ENCODE results near the gene ROCK2.
"Not testable (repeated sequence)": the region's sequence is repeated elsewhere in the genome, so short reads cannot be mapped to it uniquely, and the experiment has no call there.

ROCK2 gene

DNA sequence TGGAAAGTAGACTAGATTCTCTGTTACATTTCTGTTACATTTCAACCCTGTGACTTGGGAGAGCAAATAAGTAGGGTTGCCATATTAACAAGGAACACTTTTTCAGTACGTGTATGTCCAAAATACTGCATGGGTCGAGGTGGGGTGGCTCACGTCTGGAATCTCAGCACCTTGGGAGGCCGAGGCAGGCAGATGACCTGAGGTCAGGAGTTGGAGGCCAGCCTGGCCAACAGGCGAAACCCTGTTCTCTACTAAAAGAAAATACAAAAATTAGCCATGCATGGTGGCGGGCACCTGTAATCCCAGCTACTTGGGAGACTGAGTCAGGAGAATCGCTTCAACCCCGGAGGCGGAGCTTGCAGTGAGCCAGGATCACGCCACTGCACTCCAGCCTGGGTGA lies 178.0 kb downstream of the ROCK2 start:
- no peak for TF ChIP-seq CTCF (IDR thresholded peaks at IDR 0.05)
- Histone ChIP-seq H3K4me3 (ENCODE audit: low read depth in 1 of 2, low read length in 1 of 2) (no peak overlapping the region), H3K9me3 (no peaks in the 10 kb centered on the region), H3K4me1 (ENCODE audit: control insufficient read depth in 1 of 2, insufficient read depth in 1 of 2, low read depth in 1 of 2, low read length in 1 of 2) (no peaks in the 10 kb centered on the region), H3K27me3 (no peaks in the 10 kb centered on the region), H3K36me3 (peaks cover 5% of the 10 kb centered on the region), H3K27ac (no peak overlapping the region)

DNA sequence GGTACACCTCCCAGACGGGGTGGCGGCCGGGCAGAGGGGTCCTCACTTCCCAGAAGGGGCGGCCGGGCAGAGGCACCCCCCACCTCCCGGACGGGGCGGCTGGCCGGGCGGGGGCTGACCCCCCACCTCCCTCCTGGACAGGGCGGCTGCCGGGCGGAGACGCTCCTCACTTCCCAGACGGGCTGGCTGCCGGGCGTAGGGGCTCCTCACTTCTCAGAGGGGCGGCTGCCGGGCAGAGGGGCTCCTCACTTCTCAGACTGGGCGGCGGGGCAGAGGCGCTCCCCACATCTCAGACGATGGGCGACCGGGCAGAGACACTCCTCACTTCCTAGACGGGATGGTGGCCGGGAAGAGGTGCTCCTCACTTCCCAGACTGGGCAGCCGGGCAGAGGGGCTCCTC lies 179.4 kb downstream of the ROCK2 start:
- not testable (repeated sequence) for H3K4me1 ChIP-seq (ENCODE audit: control insufficient read depth in 1 of 2, insufficient read depth in 1 of 2, low read depth in 1 of 2, low read length in 1 of 2); H3K27ac ChIP-seq; H3K9me3 ChIP-seq; H3K4me3 ChIP-seq (ENCODE audit: low read depth in 1 of 2, low read length in 1 of 2); H3K36me3 ChIP-seq; H3K27me3 ChIP-seq

DNA sequence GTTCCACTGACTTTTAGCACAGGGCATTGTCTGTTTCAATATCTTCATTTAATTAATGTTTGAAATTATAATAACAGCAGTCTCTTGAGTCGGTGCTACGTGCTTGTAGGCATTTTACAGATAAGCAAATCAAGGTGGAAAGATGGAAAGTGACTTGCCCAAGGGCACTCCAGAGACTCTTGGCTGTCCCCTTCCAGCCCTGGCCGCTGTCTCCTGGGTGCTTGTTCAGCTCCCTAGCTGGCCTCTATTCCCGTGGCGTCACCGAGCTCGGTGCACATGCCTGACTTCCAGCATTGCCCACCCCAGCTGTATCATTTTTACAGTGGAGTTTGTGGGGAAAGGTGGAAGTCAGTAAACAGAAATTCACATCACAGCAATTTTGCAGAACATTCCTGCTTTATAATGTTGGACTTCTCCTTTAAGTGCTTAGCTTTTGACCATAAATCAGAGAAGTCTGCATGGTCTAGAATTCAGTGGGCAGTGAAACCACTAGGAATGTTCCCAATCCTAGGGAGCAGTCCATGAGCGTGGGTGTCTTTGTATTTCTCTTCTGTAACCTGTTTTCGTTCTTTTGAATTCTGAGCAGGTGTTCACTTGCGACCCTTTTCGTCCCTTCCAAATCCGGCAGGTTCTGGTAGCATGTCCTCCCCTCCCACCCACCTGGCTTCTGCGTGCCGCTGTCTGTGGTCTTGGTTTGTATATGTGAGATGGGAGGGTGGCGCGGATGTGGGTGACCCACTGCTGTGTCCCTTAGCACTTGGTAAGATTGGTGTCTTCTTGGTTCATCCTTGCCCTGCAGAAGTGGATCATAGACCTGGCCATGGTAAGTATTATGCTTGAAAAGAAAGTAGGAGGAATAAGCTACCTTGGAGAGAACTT lies 180.8 kb downstream of the ROCK2 start:
- no peaks in the 10 kb centered on the region for H3K9me3 ChIP-seq
- no peak overlapping the region for H3K27ac ChIP-seq
- TF ChIP-seq CTCF (IDR thresholded peaks at IDR 0.05), result no peak
- H3K27me3 ChIP-seq, result no peaks in the 10 kb centered on the region
- H3K36me3 ChIP-seq, result peaks cover 5% of the 10 kb centered on the region
- no peaks in the 10 kb centered on the region for H3K4me1 ChIP-seq (ENCODE audit: control insufficient read depth in 1 of 2, insufficient read depth in 1 of 2, low read depth in 1 of 2, low read length in 1 of 2)
- H3K4me3 ChIP-seq (ENCODE audit: low read depth in 1 of 2, low read length in 1 of 2), result no peak overlapping the region

DNA sequence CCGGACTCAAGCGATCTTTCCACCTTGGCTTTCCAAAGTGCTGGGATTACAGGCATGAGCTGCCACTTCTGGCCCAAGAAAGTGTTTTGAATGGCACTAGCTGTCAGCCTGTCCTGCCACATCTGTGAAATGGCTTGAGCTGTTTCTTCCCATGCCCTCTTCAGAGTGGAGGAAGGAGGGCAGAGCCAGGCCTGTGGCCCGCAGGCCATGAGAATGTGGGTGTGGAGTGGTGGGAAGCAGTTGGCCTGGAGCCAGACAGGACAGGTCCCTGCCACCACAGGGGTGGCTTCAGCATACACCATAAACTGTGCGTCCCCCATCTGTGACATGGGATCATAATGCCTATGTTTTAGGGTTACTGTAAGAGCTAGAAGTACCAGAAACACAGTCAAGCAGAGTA lies 182.7 kb downstream of the ROCK2 start:
- H3K4me3 ChIP-seq (ENCODE audit: low read depth in 1 of 2, low read length in 1 of 2), result no peak overlapping the region
- H3K27ac ChIP-seq, result no peak overlapping the region
- no peaks in the 10 kb centered on the region for H3K9me3 ChIP-seq
- peaks cover under 1% of the 10 kb centered on the region for H3K27me3 ChIP-seq
- H3K4me1 ChIP-seq (ENCODE audit: control insufficient read depth in 1 of 2, insufficient read depth in 1 of 2, low read depth in 1 of 2, low read length in 1 of 2), result no peaks in the 10 kb centered on the region
- no peak for TF ChIP-seq CTCF (IDR thresholded peaks at IDR 0.05)
- H3K36me3 ChIP-seq, result peaks cover 5% of the 10 kb centered on the region

DNA sequence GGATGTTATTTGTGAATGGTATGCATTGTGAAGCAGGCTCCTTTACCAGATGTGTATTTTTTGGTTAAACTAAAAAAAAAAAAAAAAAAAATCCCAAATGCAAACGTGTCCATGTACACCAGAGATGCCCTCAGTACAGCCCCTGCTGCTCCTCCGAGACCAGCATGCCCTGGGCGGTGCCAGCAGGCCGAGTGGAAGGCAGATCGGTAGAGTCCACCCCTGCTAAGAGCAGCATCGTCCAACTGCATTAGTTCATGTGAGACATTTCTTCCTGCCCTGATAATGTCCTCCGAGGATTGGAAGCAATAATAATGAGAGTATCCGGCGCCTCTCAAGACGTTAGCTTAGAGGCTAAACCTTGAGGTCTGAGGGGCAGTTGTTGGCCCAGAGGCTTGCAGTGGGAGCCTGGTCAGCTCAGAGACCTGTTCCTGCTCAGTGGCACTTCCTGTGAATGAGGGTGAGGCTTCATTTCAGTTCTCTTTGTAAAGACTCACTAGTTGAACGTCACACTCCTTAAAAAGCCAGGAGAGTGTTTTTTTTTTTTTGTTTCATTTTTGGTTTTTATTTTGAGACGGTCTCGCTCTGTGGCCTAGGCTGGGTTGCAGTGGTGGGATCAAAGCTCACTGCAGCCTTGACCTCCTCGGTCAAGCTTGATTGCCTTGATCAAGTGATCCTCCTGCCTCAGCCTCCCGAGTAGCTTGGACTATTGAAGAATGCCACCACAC lies 183.5 kb downstream of the ROCK2 start:
- Histone ChIP-seq H3K27ac (no peak overlapping the region), H3K9me3 (no peaks in the 10 kb centered on the region), H3K4me3 (ENCODE audit: low read depth in 1 of 2, low read length in 1 of 2) (no peak overlapping the region), H3K4me1 (ENCODE audit: control insufficient read depth in 1 of 2, insufficient read depth in 1 of 2, low read depth in 1 of 2, low read length in 1 of 2) (peaks cover 7 to 8% of the 10 kb centered on the region in 2 experiments), H3K36me3 (peaks cover 5% of the 10 kb centered on the region), H3K27me3 (peaks cover 5% of the 10 kb centered on the region)
- TF ChIP-seq CTCF (IDR thresholded peaks at IDR 0.05), result no peak

- H3K4me1 ChIP-seq (ENCODE audit: control insufficient read depth in 1 of 2, insufficient read depth in 1 of 2, low read depth in 1 of 2, low read length in 1 of 2), result peaks cover 11 to 14% of the 10 kb centered on the region in 2 experiments
- H3K9me3 ChIP-seq, result no peaks in the 10 kb centered on the region
- peaks cover 5% of the 10 kb centered on the region for H3K27me3 ChIP-seq
- no peak for TF ChIP-seq CTCF (IDR thresholded peaks at IDR 0.05)
- no peak overlapping the region for H3K4me3 ChIP-seq (ENCODE audit: low read depth in 1 of 2, low read length in 1 of 2)
- no peak overlapping the region for H3K27ac ChIP-seq
- H3K36me3 ChIP-seq, result peaks cover 5% of the 10 kb centered on the region
Observed at GRCh38 chr2:11160256-11160655, 184.2 kb downstream of the ROCK2 start.

All from neutrophil (primary cell).